Endothelial cell of umbilical vein (primary cell): Measurements from ENCODE around the gene IGSF9B.

Experiments used
- EZH2 ChIP-seq: IDR thresholded peaks from 2 replicates; pipeline ENCODE4 v1.6.1; 2012; ENCODE audit warnings: borderline replicate concordance, low read depth, mild to moderate bottlenecking, moderate library complexity, low read length, inconsistent platforms; ENCODE audit not compliant: severe bottlenecking
- MYC ChIP-seq: IDR thresholded peaks from one replicate; pipeline ENCODE4 v1.6.1; 2011; ENCODE audit warnings: mild to moderate bottlenecking, low read depth, low read length
- POLR2A ChIP-seq: IDR thresholded peaks from 2 replicates; pipeline ENCODE4 v1.6.1; 2012; ENCODE audit warnings: low read depth, mild to moderate bottlenecking, control low read depth, low read length
- TF ChIP-seq, protein P1 (sequence below), 2 donors: IDR thresholded peaks; 1 replicate in 1 of 2; 2 replicates in 1 of 2; pipeline ENCODE4 v1.5.1; 2011; ENCODE audit warnings: low read length in 2 of 2, mild to moderate bottlenecking in 2 of 2, moderate library complexity in 2 of 2, control low read depth in 1 of 2, inconsistent platforms in 1 of 2, low read depth in 1 of 2; ENCODE audit not compliant: insufficient read depth in 1 of 2; ENCODE audit errors: extremely low read depth in 1 of 2
- TF ChIP-seq, protein P2 (sequence below): IDR thresholded peaks from 2 replicates; pipeline ENCODE4 v1.6.1; 2011; ENCODE audit not compliant: insufficient read depth, insufficient read length

DNA sequence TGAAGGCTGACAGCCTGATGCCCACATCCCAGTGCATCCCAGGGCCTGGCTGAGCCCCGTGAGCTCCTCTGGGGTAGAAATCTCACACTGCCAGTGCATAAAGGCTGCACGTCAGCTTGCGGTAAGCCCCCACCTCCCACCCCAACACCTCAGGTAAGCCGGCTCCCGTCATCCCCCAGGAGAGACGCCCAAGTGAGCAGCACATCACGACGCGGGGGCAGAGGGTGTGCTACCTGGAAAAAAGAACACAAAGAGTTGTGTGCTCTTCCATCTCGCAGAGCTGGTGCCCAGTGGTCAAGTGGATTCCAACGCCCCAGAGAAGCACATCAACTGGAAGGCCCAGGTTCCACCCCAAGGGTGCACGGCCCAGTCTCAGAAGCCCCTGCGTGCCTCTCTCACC lies 50.0 kb downstream of the IGSF9B start:
- TF ChIP-seq, protein P1, sequence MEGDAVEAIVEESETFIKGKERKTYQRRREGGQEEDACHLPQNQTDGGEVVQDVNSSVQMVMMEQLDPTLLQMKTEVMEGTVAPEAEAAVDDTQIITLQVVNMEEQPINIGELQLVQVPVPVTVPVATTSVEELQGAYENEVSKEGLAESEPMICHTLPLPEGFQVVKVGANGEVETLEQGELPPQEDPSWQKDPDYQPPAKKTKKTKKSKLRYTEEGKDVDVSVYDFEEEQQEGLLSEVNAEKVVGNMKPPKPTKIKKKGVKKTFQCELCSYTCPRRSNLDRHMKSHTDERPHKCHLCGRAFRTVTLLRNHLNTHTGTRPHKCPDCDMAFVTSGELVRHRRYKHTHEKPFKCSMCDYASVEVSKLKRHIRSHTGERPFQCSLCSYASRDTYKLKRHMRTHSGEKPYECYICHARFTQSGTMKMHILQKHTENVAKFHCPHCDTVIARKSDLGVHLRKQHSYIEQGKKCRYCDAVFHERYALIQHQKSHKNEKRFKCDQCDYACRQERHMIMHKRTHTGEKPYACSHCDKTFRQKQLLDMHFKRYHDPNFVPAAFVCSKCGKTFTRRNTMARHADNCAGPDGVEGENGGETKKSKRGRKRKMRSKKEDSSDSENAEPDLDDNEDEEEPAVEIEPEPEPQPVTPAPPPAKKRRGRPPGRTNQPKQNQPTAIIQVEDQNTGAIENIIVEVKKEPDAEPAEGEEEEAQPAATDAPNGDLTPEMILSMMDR (IDR thresholded peaks at IDR 0.05; ENCODE audit: extremely low read depth in 1 of 2, insufficient read depth in 1 of 2, low read depth in 1 of 2, low read length in 2 of 2) = no peak
- no peak for TF ChIP-seq EZH2
- TF ChIP-seq, protein P2, sequence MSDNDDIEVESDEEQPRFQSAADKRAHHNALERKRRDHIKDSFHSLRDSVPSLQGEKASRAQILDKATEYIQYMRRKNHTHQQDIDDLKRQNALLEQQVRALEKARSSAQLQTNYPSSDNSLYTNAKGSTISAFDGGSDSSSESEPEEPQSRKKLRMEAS = no peak
- no peak for TF ChIP-seq POLR2A
- TF ChIP-seq MYC = no peak
